B cell (primary cell): ENCODE measurements around the gene MSL3B.

Source experiments
- ATAC-seq: fragments of 200-7000 bp; cut with Tn5 transposase; one replicate; pipeline ENCODE4 v1.10.0; 2021; ENCODE audit warnings: low read depth, mild to moderate bottlenecking, moderate number of reproducible peaks, moderate library complexity
- CTCF ChIA-PET: fragments of 350-600 bp; sonication (Branson Sonifier 250); formaldehyde crosslinking; loops from one replicate; lab custom pipeline; 2021; ENCODE audit warnings: antibody characterized with exemption, inconsistent platforms; lab: Charles Lee
- POLR2A ChIA-PET: fragments of 350-600 bp; sonication (Branson Sonifier 250); formaldehyde crosslinking; loops from one replicate; lab custom pipeline; 2021; ENCODE audit warnings: antibody characterized with exemption; lab: Charles Lee
- DNase-seq: peaks from one replicate; pipeline ENCODE4 v3.0.0; 2013
- H2AFZ ChIP-seq: 2 replicates; pipeline ENCODE4 v1.6.1; 2012; ENCODE audit warnings: mild to moderate bottlenecking, low read depth, low read length; ENCODE audit not compliant: insufficient read depth, poor library complexity, severe bottlenecking
- H3K27ac ChIP-seq, 2 donors: 1 replicate in 1 of 2; 2 replicates in 1 of 2; pipeline ENCODE4 v1.5.1; 2012 to 2013; ENCODE audit warnings: low read length in 2 of 2, mild to moderate bottlenecking in 2 of 2, moderate library complexity in 1 of 2
- H3K27me3 ChIP-seq, 4 experiments: fragments of 200-600 bp in 1 of 4; sonication (generic) in 1 of 4; replicated peaks in 1 of 4; 1 replicate in 2 of 4; 2 replicates in 2 of 4; pipeline versions ENCODE4 v1.6.1 to v1.7.0; 2013 to 2016; ENCODE audit warnings: low read length in 3 of 4, mild to moderate bottlenecking in 2 of 4, mixed read lengths in 1 of 4, moderate library complexity in 1 of 4; ENCODE audit not compliant: insufficient read depth in 4 of 4, control insufficient read depth in 3 of 4; ENCODE audit errors: control extremely low read depth in 1 of 4
- H3K36me3 ChIP-seq, 2 experiments: replicated peaks in 1 of 2; 1 replicate in 1 of 2; 2 replicates in 1 of 2; pipeline versions ENCODE4 v1.6.1 to v1.7.1; 2013; ENCODE audit warnings: low read length in 1 of 2; ENCODE audit not compliant: insufficient read depth in 2 of 2, control insufficient read depth in 1 of 2; ENCODE audit errors: control extremely low read depth in 1 of 2, extremely low read depth in 1 of 2
- H3K4me1 ChIP-seq, 2 donors: fragments of 200-600 bp in 1 of 2; sonication (generic) in 1 of 2; 1 replicate in 1 of 2; 2 replicates in 1 of 2; pipeline versions ENCODE4 v1.5.1 to v1.6.1; 2013 to 2017; ENCODE audit warnings: low read length in 2 of 2; ENCODE audit not compliant: control insufficient read depth in 2 of 2, insufficient read depth in 2 of 2
- H3K4me2 ChIP-seq: replicated peaks from 2 replicates; pipeline ENCODE3; 2012; ENCODE audit warnings: mild to moderate bottlenecking, low read depth, low read length; ENCODE audit not compliant: poor library complexity, severe bottlenecking
- H3K4me3 ChIP-seq, 5 experiments: fragments of 200-600 bp in 1 of 5; sonication (generic) in 1 of 5; 1 replicate in 3 of 5; 2 replicates in 2 of 5; pipeline versions ENCODE4 v1.5.1 to v1.7.0; 2011 to 2016; ENCODE audit warnings: low read length in 4 of 5, mild to moderate bottlenecking in 4 of 5, low read depth in 2 of 5, control low read depth in 1 of 5, moderate library complexity in 1 of 5; ENCODE audit not compliant: insufficient read depth in 1 of 5; ENCODE audit errors: control extremely low read depth in 1 of 5, extremely low read depth in 1 of 5
- H3K79me2 ChIP-seq: fragments of 200-600 bp; sonication (generic); one replicate; pipeline ENCODE4 v1.6.0; 2016; ENCODE audit warnings: low read length; ENCODE audit not compliant: control insufficient read depth, insufficient read depth
- H3K9ac ChIP-seq: fragments of 200-600 bp; sonication (generic); 2 replicates; pipeline ENCODE4 v1.6.1; 2017; ENCODE audit warnings: mild to moderate bottlenecking, low read length, moderate library complexity
- H3K9me3 ChIP-seq, 3 donors: one replicate each; pipeline versions ENCODE4 v1.6.1 to v1.7.1; 2013; ENCODE audit warnings: low read length in 2 of 3; ENCODE audit not compliant: control insufficient read depth in 2 of 3, insufficient read depth in 1 of 3; ENCODE audit errors: control extremely low read depth in 1 of 3
- H4K20me1 ChIP-seq: 2 replicates; pipeline ENCODE4 v1.6.0; 2012; ENCODE audit warnings: mild to moderate bottlenecking, low read length; ENCODE audit not compliant: insufficient read depth, control insufficient read depth, poor library complexity, severe bottlenecking
- H3K27ac Mint-ChIP-seq: one replicate; pipeline ENCODE4 v1.8.0; 2021; ENCODE audit warnings: mixed read lengths
- H3K27me3 Mint-ChIP-seq: one replicate; pipeline ENCODE4 v1.8.0; 2021; ENCODE audit warnings: mixed read lengths
- H3K4me1 Mint-ChIP-seq: one replicate; pipeline ENCODE4 v1.8.0; 2021; ENCODE audit warnings: mixed read lengths
- H3K4me3 Mint-ChIP-seq: one replicate; pipeline ENCODE4 v1.8.0; 2021; ENCODE audit warnings: mixed read lengths
- H3K9me3 Mint-ChIP-seq: one replicate; pipeline ENCODE4 v1.8.0; 2022; ENCODE audit warnings: mixed read lengths; ENCODE audit not compliant: insufficient read depth
- CTCF ChIP-seq: fragments of 200-600 bp; IDR thresholded peaks from one replicate; pipeline ENCODE4 v1.8.0; 2022; ENCODE audit warnings: antibody characterized with exemption, mild to moderate bottlenecking
- EZH2 ChIP-seq: IDR thresholded peaks from 2 replicates; pipeline ENCODE4 v1.6.1; 2012; ENCODE audit warnings: borderline replicate concordance, low read depth, mild to moderate bottlenecking, moderate library complexity, low read length; ENCODE audit not compliant: insufficient read depth, poor library complexity, severe bottlenecking
- WGBS: methylation state at CpG from one replicate; pipeline ENCODE4 v1.1.5; 2013; ENCODE audit warnings: missing lambda C conversion rate; ENCODE audit not compliant: insufficient coverage; 5-methylcytosine and 5-hydroxymethylcytosine counted together
- intact Hi-C: fragments of 100-400 bp; cut with micrococcal nuclease; formaldehyde crosslinking; loops from one replicate; pipeline ENCODE4 v1.10.0; 2022

MSL3B gene

GRCh38 chr2:233833345-233833744 is 34.8 kb downstream of the MSL3B start:
- Mint-ChIP-seq H3K27ac (no peak overlapping the region), H3K27me3 (no peaks in the 10 kb centered on the region), H3K4me1 (peaks cover 3% of the 10 kb centered on the region), H3K9me3 (no peaks in the 10 kb centered on the region), H3K4me3 (no peak overlapping the region)
- ATAC-seq (no peak), DNase-seq (no peak)
- no peak overlapping the region for H3K9ac ChIP-seq
- no peak overlapping the region for H3K4me2 ChIP-seq
- POLR2A ChIA-PET = no interaction called here
- WGBS = 94% methylated on average over 7 of the region's 10 CpGs
- no peak overlapping the region for H3K27ac ChIP-seq
- no peak overlapping the region for H3K4me3 ChIP-seq
- no peak overlapping the region for H2AFZ ChIP-seq
- H3K36me3 ChIP-seq = no peaks in the 10 kb centered on the region
- H3K4me1 ChIP-seq = peaks cover 0 to 6% of the 10 kb centered on the region in 2 donors
- peaks cover 13% of the 10 kb centered on the region for H3K79me2 ChIP-seq
- peaks cover 0 to 11% (median 0%) of the 10 kb centered on the region in 3 donors for H3K9me3 ChIP-seq
- intact Hi-C loops = no loop called here
- no peaks in the 10 kb centered on the region for H3K27me3 ChIP-seq
- CTCF ChIA-PET = interaction anchor here (1.0 kb wide), 1 partner anchor 429 kb away, joined by 4 read pairs; no protein-coding TSS in a partner anchor
- TF ChIP-seq EZH2 (no peak), CTCF (no peak)
- no peaks in the 10 kb centered on the region for H4K20me1 ChIP-seq

GRCh38 chr2:233832869-233833311 is 35.3 kb downstream of the MSL3B start:
- no peaks in the 10 kb centered on the region for H3K27me3 ChIP-seq

More at GRCh38 chr2:233832869-233833311, 35.3 kb downstream of the MSL3B start:
- H3K36me3 ChIP-seq = no peaks in the 10 kb centered on the region
- H3K9ac ChIP-seq = no peak overlapping the region
- no peak for ATAC-seq
- H2AFZ ChIP-seq = no peak overlapping the region
- Mint-ChIP-seq H3K4me1 (peaks cover 3% of the 10 kb centered on the region), H3K27ac (no peak overlapping the region), H3K27me3 (no peaks in the 10 kb centered on the region), H3K9me3 (no peaks in the 10 kb centered on the region), H3K4me3 (no peak overlapping the region)
- DNase-seq = no peak
- H3K4me2 ChIP-seq = no peak overlapping the region
- H3K79me2 ChIP-seq = peaks cover 12% of the 10 kb centered on the region
- H3K4me3 ChIP-seq = no peak overlapping the region
- H3K9me3 ChIP-seq = peaks cover 0 to 11% (median 0%) of the 10 kb centered on the region in 3 donors
- H3K27ac ChIP-seq = no peak overlapping the region
- TF ChIP-seq EZH2 (no peak), CTCF (no peak)
- 82% methylated on average over 4 of the region's 7 CpGs for WGBS
- ChIA-PET CTCF (interaction anchor here (1.0 kb wide), 1 partner anchor 428 kb away, joined by 4 read pairs; no protein-coding TSS in a partner anchor), POLR2A (no interaction called here)
- intact Hi-C loops = no loop called here
- H3K4me1 ChIP-seq = peaks cover 0 to 6% of the 10 kb centered on the region in 2 donors
- H4K20me1 ChIP-seq = no peaks in the 10 kb centered on the region
